Fibroblast of skin of back (primary cell): ENCODE measurements around the gene KLB.
"Not testable (repeated sequence)": the region's sequence is repeated elsewhere in the genome, so short reads cannot be mapped to it uniquely, and the experiment has no call there.

Experiments
- DNase-seq: peaks from one replicate; pipeline ENCODE4 v3.0.0-alpha.2; 2013

Gene KLB

GRCh38 chr4:39426728-39427127 is 20.0 kb downstream of the KLB start:
- DNase-seq: no peak

DNA sequence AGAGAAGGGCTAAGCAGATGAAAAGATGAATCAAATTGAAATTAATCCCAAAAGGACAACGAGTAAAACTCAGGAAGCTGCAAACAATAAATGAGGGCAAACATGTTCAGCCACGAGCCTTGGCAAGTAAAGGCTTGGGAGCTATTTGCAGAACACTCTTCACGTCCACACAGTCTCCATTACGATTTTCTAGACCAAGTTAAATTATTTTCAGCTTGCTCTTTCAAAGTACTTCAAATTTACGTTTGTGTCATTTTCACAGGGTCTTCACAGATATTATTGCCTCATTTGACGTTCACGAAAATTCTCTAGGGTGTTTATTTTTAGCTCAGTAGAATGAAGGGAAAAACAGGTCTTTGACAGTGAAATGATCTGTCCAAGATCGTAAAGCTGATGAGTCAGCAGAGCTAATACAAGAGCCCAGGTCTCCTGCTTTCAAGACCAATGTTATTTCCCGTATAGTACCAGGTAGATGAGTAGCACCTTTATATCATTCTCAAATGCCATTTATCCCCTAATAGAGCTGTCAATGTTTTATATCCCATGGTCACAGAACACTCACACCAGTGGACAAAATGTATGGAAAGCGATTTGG is 20.9 kb downstream of the KLB start:
- DNase-seq: no peak

GRCh38 chr4:39429476-39430334 is 23.0 kb downstream of the KLB start:
- DNase-seq: no peak

DNA sequence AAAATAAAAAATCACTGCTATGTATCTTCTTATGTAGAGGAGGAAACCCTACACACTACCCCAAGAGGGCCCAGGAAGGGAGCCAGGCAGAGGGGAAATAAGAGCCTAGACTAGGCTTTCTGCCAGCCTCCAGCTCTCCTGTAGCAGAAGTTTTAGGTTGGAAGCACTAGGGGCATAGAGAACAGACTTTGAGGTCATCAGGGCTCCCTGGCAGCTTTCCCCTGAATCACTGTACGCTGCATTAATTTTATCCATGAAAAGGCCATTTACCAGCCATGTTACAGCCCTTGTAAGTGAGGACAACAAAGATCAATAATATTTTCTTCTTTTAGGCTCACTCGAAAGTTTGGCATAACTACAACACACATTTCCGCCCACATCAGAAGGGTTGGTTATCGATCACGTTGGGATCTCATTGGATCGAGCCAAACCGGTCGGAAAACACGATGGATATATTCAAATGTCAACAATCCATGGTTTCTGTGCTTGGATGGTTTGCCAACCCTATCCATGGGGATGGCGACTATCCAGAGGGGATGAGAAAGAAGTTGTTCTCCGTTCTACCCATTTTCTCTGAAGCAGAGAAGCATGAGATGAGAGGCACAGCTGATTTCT is 27.3 kb downstream of the KLB start:
- DNase-seq: no peak

DNA sequence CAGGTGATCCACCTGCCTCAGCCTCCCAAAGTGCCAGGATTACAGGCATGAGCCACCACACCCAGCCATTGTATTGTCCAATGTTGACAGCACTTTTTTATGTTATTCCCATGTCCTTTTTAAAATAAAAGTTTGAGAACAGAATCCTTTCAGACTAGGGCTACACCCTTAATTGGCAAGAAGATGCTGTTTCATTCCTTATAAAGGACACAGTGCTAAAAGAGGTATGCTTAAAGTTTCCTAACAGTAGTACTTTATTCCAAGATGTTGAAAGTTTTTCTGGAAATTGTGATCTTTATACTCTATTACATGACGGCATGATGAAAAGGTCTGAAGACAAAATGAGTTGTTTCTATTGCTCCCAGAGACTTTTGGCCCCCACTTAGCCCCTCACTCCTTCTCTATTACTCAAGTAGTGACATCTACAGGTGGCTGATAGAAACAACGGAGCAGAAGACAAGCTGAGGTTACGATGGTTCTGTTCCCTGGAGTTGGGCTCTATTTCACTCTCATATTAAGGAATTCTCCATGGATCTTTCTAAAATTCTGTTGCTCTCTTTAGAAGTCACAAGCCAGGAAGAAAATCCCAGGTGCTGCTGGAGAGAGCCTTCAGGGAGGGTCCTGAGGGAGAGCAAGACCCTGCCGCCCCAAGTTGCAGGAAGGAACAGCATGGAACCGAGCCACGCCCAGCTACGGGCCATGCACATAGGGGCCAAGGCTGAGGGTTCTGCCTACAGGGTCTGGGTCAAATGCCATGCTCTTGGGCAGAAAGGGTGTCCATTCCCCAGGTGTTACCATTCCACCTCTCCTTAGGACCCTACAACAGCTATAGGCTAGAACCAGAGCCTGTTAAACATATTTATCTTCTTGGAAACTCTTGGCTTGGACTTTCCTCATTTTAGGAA is 29.2 kb downstream of the KLB start:
- no peak for DNase-seq

GRCh38 chr4:39441593-39441992 is 34.9 kb downstream of the KLB start:
- DNase-seq: no peak

DNA sequence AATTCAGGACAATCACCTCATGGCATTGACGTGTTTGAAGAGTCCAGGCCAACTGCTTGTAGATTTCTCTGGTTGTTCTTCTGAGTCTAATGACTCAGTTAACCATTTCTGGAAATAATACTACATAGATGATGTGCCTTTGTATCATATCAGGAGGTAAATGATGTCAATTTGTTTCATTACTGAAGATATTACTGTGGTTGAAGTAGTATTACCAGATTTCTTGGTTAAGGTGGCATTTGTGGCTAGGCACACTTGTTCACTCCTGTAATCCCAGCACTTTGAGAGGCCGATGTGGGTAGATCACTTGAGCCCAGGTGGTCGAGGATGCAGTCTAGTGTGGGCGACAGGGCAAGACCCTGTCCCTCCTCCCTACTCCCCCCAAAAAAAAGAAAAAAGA is 36.3 kb downstream of the KLB start:
- no peak for DNase-seq

GRCh38 chr4:39446483-39446841 is 39.7 kb downstream of the KLB start:
- DNase-seq: no peak

- peak; percentile 55 for DNase-seq
Measured at GRCh38 chr4:39446842-39447573, 40.3 kb downstream of the KLB start.

GRCh38 chr4:39450618-39451017 is 43.9 kb downstream of the KLB start:
- no peak for DNase-seq

GRCh38 chr4:39451423-39452023 is 44.8 kb downstream of the KLB start:
- no peak for DNase-seq

GRCh38 chr4:39452153-39452859 is 45.6 kb downstream of the KLB start:
- no peak for DNase-seq

DNA sequence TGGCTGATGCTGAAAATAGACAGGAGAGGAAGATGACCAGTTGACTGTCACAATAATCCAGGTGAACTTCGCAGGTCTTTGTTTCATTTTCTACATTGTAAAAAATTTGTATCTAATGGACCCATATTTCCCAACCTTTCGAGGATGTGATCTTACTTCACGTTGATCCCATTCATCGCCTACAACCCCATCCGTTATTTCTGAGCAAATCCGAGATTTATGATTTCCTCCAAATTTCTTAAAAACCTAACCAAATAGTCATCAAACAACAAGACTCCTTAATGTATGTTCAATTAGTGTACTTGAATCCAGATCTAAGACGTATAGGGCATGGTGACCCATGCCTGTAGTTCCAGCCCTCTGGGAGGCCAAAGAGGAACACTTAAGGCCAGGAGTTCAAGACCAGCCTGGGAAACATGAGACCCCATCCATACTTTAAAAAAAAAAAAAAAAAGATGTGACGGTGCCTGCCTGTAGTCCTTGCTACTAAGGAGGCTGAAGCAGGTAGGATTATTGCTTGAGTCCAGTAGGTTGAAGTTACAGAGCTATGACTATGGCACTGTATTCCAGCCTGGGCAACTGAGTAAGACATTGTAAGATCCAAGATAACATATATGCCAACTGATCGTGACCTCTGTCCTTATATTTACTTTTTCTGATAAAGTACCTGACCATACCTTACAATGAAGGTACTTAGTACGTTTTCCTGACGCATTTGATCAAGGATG is 46.3 kb downstream of the KLB start:
- DNase-seq: no peak

GRCh38 chr4:39453738-39454137 is 47.0 kb downstream of the KLB start:
- no peak for DNase-seq

DNA sequence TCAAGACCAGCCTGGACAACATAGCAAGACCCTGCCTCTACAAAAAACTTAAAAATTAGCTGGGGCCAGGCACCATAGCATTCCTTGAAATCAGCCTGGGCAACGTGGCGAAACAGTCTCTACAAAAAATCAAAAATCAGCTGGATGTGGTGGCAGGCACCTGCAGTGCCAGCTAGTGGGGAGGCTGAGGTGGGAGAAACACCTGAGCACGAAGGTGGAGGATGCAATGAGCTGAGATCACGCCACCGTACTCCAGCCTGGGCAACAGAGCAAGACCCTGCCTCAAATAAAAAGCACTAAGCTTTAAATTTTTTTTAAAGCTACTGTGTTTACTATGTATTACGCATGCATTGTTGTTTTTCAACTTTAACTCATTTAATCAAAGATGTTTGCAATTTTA is 48.8 kb downstream of the KLB start:
- no peak for DNase-seq

DNA sequence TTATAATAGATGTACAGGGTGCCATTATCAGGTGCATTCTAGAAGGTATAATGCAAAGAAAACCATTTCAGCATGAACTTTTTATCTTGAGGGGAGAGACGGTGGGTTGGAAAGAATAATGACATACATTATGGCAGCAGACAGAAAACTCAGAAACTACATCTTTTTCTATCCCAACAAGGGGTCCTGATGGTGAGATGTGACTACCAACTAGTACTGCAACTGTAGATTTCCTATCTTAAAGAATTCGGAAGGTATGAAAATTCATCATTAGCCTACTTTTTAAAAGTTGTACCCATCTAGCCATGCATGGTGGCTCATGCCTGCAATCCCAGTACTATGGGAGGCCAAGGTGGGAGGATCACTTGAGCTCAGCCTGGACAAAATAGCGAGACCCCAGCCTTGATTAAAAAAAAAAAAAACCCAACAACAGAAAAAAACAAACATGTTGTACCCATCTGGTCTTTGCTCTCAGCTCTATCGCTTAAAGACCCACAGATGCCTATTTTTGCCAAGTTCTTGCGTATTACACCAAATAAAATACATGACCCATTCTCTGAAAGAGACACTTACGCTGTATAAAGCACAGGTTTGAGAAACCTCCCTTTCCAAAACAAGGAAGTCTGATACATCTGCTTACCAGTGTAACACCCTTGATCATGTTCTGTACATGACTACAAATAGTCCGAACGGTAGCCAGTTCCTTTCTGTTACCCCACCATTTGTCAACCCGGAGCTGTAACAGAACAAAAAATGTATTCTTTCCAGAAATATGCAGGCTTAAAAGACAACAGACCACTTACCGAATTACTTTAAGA is 50.4 kb downstream of the KLB start:
- DNase-seq: no peak

GRCh38 chr4:39458161-39458504 is 51.4 kb downstream of the KLB start:
- DNase-seq: not testable (repeated sequence)

DNA sequence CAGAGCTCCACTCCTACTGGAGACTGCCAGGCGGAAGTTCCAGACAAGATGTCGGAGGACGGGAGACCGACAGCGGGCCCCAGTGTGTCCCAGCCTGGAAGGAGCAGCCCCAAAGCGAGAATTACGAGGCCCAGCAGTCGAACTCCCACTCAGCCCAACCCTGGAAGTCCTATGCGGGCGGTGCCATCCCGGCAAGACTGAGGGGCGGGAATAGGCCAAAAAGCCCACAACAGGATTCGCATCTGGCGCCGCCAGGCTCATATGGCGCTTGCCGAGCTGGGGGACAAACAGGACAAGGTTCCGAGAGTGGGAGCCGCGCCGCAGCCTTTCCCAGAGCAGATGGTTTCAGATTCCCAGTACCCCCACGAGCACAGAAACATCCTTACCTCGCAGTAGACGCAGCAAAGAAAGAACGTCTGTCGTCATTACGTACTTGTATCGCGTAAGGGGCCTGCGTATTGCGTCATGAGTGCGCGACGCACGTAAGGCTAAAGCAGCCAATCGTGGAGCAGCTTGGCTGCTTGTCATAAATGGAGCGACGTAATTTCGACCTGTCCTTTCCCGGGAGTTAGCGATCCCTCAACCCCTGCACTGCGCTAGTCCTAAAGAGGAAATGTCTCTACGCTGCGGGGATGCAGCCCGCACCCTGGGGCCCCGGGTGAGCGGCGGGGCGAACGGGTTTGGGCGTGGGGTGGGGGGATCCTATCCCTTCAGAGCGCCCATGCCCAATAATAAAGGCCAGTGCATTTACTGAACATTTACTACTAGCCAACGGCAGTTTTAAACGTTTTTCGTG is 52.0 kb downstream of the KLB start, which contains the start of the genes LIAS and RPL9:
Gene LIAS (plus strand): TSS at position 552 of the 796 bp plus-strand sequence. CDS start 62 bp downstream, at position 614.
Gene RPL9 (minus strand): TSS at position 418 of the 796 bp plus-strand sequence. CDS start 483 bp downstream, outside the sequence.
- peak; percentile 98 for DNase-seq
